Measurements from ENCODE around the gene RIPK4. TPM values are rescaled to one million over a fixed set of nuclear protein-coding genes. Genes with fewer than 3 reads are reported as not detected.
"Not testable (repeated sequence)": the region's sequence is repeated elsewhere in the genome, so short reads cannot be mapped to it uniquely, and the experiment has no call there.

Gene RIPK4
- polyA plus RNA-seq, 3 donors = 1.9 to 9.2 TPM; not detected in 1

DNA sequence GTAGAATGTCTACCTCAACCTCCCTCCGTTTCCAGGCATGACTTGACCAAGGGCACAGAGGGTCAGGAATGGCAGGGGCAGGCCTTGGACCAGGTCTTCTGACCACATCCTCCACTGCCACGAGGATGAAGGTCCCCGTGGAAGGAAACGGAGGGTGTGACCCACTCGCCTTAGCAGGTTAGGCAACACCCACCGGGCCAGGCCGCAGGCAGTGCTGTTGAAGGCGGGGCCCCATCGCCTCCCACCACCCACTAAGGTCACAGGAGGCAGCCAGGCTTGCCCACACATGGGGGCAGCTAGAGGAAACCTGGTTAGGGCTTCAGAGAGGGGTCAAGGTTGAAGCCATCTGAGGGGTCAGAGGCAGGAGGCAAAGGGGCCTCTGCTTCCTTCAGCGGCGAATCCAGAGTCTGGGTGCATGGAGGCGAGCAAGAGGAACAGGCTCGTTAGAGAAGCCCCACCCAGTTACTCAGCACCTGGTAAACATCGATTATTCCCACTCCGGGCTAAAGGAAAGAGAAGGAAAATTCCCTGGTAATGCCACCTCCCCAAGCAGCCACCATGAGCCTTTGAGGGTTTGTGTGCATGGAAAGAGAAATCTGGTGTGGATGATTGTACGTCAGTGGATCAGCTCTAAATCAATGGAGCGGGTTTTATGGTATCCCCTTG, 37.0 kb downstream of the RIPK4 start:
- no peak overlapping the region for H3K27ac ChIP-seq (ENCODE audit: low read depth, low read length)
- 66 to 74% (median 73%) methylated on average over 17 of the region's 17 CpGs for WGBS, 3 donors

DNA sequence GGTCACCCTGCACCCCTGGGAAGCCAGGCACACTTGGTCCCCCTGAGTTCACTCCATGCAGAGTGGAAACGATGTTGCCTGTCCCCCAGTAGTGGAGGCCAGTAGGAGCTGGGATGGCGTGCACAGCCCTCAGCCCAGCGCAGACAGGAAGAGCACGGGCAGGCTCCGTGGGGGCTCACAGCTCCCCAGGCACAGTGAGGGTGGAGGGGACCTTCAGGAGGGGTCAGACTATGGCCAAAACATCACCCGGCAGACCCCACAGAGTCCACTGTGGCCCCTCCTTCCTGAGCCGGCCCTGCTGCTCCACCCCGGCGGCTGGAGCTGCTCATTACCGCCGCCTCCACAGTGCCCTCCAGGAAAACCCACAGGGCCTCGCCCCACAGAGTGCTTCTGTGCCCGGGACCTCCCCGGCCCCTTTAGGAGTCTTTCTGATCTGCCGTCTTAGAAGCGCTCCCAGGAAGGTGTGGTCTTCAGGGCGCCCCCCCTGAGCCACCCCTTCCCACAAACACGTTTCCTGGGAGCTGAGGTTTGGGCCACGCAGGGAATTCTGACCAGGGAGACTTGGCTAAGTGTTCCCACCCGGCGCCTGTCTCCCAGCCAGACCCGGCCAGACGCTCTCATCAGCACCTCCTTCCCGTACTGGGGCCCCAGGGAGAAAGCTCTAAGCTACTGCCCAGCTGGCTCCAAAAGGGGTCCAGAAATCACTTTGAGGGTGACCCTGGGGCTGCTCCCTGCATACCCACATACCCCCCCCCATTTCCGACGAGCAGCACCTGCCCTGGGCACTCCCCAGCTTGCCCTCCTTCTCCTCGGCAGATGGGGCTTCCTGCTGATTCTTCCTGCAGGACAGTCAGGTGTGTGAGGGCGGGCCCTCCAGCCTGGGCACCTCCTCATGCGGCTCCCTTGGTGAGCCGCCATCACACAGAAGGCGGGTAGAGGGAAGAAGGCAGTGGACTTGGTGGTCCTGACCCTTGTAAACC, 38.8 kb downstream of the RIPK4 start:
- no peak overlapping the region for H3K27ac ChIP-seq (ENCODE audit: low read depth, low read length)
- 71 to 85% (median 74%) methylated on average over 31 of the region's 31 CpGs for WGBS, 3 donors

DNA sequence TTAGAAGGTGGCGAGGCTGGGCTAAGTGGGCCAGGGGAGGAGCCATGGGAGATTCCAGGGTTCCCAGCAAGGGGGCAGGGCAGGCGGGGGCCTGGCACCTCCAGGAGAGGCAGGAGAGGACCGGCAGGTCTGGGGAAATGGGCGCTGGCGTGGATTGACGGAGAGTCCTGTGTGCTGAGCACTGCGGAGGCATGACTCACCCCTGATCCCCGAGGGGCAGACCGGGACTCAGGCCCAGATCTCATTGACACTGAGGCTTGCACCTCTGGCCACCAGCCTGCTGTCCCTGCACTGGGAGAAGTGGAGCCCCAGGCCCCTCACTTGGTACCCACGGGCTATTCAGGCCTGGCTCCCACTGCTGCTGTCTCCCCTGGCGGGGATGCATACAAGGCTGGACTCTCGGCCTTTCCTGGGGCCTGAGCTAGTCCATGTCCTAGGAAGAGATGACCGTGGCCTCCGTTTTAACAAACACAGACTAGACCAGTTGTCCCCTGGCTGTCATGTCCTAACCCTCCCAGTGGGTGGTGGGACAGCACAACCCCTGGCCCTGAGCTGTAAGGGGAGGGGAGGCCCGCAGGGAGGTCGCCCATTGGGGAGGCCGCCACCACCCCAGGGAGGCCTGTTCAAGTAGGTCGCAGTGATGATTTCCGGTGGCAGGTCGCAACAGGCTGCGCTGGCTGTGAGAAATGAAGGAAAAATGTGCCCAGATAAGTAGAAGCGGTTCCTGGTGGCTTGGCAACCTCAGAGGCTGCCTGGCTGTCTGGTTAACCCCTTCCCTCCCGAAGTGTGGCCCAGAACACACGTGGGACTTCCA, 39.7 kb downstream of the RIPK4 start:
- H3K27ac ChIP-seq (ENCODE audit: low read depth, low read length) = no peak overlapping the region
- 49 to 56% (median 54%) methylated on average over 24 of the region's 24 CpGs for WGBS, 3 donors

DNA sequence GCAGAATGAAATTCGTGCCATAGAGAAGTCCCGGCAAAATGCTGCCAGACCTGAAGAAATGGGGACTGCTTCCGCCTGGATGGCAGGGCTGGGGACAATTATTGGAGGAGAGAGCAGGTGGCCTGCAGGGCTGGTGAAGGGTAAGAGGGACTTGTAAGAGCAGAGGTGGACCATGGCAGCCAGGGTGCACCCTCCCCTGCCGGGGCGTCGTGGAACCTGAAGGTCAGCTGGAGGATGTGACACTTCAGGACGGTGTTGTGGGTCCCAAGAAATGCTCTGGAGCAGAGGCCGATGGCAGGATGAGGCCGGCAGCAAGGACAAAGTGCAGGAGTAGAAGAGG, 40.3 kb downstream of the RIPK4 start:
- H3K27ac ChIP-seq (ENCODE audit: low read depth, low read length) = no peak overlapping the region
- WGBS, 3 donors = 64 to 79% (median 67%) methylated on average over 9 of the region's 9 CpGs

DNA sequence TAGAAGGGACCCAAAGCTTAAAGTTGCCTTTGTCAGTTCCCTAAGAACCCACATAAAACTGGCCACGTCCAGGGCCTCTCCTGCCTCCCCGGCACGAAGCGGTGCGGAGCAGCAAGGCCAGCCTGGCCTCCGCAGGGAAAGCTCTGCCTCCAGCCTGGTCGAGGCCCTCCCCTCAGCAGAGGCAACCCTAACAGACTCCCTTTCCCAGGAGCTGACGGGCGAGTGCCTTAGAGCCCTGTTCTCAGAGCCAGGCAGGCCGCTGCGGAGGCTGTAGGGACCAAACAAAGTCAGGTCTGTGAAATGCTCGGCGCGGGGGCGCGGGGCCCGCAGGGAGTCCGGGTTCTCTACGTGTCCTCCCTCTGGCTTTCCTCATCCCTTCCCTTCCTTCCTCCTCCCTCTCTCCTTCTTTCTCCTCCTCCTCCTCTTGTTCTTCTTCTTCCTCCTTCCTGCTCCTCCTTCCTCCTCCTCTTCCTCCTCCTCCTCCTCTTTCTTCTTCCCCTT, 40.7 kb downstream of the RIPK4 start:
- WGBS, 3 donors = 28 to 74% (median 30%) methylated on average over 19 of the region's 19 CpGs
- no peak overlapping the region for H3K27ac ChIP-seq (ENCODE audit: low read depth, low read length)

DNA sequence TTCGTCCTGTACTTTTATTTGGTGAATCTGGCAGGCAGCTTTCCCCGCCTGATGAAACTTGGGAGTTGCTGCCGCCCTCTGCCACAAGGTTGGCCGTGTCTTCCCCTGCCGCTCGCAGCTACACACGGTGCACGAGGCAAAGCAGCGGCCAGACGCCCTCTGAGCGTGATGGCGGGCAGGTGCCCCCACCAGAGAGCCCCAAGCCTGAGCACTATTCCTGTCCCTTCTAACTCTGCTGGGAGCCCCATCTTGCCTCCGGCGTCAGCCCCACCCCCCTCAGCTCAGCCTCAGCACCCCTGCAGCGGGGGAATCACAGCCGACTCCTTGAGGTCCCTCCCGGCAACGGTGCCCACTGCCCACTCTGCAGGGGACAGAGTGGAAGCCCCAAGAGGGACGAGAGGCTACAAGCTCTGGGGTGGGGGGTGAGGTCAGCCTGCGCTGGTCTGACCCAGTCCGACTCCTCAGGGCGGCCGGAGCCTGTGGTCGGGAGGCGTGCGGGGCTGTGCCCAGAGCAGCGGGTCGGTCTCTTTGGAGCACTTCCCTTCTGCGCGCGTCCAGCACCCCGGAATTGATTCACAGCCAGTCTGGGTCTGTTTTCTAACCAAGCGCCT, 41.3 kb downstream of the RIPK4 start:
- no peak overlapping the region for H3K27ac ChIP-seq (ENCODE audit: low read depth, low read length)
- WGBS, 3 donors = 20 to 59% (median 23%) methylated on average over 33 of the region's 33 CpGs

DNA sequence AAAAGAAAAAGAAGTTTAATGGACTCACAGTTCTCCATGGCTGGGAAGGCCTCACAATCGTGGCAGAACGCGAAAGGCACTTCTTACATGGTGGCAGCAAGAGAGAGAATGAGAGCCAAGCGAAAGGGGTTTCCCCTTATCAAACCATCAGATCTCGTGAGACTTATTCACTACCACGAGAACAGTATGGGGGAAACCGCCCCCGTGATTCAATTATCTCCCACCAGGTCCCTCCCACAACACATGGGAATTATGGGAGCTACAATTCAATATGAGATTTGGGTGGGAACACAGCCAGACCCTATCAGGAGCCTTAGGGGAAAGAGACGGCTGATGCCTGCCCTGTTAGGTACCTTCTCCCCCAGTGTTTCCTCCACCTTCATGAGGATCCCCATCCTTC, 43.0 kb downstream of the RIPK4 start:
- 73 to 79% (median 77%) methylated on average over 9 of the region's 9 CpGs for WGBS, 3 donors

DNA sequence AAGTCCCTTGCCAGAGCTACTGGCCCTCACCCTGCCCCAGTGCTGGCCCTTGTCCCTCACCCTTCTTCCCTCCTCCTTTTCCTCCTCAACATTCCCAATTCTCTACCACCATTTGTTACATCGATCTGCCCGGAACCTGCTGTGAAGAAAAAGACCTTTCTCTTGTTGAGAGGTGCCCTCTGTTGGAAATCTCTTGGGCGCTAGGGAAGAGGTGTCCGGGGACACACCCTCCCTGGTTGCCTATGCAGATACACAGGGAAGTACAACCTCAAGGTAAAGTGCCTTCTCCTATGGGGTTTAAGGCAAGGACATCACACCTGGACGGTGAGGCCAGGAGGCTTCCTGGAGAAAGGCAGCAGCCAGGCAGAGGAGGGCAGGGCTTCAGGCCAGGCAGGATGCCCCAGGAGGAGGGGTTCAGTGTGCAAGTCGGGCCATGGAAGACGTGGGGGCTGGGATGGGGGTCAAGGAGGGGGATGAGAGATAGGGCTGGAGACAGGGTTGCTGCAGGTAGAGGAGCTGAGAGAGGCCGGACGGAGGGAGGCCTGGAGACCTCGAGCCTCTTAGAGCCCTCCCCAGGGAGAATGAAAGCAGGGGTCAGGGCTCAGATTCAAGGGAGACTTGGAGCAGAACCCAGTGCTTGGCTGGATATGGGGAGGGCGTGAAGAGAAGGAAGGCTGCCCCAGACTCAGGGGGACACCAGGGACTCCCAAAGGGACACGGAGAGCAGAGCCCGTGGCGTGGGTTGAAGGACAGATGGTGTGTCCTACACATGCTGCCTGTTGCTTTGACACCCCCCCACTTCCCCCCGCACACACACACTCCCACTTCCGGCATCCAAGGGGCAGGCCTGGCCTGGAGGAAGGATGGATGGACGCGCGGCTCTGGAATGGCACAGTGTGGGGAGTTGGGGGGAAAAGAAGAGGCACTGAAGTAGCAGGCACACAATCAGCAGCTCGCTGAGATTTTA, 44.5 kb downstream of the RIPK4 start:
- H3K27ac ChIP-seq (ENCODE audit: low read depth, low read length) = no peak overlapping the region
- WGBS, 3 donors = 74 to 88% (median 80%) methylated on average over 20 of the region's 20 CpGs

More for the DNA sequence above, 43.0 kb downstream of the RIPK4 start:
- H3K27ac ChIP-seq (ENCODE audit: low read depth, low read length) = not testable (repeated sequence)

DNA sequence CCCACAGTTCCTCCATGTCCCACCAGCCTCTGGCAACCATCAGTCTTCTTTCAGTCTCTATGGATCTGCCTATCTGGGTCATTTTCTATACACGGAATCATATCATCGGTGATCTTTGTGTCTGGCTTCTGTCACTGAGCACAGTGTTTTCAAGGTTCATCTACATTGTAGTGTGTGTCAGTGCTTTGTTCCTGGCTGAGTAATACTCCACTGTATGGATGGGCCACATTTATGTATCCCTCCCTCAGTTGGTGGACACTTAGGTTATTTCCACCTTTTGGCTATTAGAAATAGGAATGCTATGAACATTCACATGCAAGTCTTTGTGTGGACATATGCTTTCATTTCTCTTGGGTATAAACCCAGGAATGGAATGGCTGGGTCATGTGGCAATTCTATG, 46.6 kb downstream of the RIPK4 start:
- H3K27ac ChIP-seq (ENCODE audit: low read depth, low read length) = no peak overlapping the region
- 71 to 97% (median 94%) methylated on average over 2 of the region's 2 CpGs for WGBS, 3 donors

DNA sequence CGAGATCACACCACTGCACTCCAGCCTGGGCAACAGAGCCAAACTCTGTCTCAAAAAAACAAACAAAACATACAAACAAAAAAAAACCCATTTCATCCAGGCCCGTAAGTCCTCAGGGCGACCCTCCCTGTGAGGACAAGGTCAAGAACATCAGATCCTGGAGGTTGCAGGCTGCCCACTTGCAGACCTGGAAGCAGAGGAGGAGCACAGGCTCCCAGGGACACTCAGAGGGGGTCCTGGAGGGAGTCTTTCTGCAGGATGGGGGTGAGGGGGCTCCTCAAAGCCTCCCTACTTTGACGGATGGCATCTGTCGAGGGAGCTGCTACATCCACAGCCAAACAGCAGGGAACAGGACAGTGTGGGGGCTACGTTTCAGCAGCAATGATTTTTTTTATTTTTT, 47.2 kb downstream of the RIPK4 start:
- 78 to 87% (median 80%) methylated on average over 6 of the region's 6 CpGs for WGBS, 3 donors
- no peak overlapping the region for H3K27ac ChIP-seq (ENCODE audit: low read depth, low read length)

DNA sequence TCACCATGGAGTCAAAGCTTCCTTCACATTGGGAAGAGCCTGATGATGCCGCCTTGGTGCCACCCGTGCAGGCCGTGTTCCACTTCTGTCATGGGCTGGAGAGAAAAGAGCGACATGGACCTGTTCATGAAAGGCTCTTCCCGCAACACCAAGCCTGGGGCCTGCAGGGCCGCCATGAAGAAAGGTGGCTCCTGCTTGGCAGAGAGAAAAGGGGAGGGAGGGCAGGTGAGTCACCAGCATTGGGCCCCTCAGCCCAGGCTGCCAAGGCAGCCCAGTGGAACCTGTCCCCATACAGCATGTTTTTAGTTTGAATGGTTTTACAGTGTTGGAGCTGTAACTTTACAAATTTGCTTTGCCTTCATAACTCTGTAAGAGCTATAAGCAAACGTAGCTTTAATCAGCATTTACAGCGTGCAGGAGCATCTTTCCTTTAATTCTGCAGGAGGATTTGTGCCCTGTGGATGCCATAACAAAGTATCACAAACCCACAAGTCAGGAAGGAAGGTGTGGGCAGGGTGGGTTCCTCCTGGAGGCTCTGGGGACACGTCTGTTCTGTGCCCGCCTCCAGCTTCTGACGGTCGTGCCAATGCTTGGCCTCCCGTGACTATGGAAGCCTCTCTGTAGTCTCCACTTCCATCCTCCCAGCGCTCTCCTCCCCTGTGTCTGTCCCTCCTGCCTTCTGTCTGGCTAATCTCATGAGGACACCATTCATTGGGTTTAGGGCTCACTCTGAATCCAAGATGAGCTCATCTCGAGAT, 49.1 kb downstream of the RIPK4 start:
- 61 to 88% (median 65%) methylated on average over 15 of the region's 15 CpGs for WGBS, 3 donors
- H3K27ac ChIP-seq (ENCODE audit: low read depth, low read length) = no peak overlapping the region

DNA sequence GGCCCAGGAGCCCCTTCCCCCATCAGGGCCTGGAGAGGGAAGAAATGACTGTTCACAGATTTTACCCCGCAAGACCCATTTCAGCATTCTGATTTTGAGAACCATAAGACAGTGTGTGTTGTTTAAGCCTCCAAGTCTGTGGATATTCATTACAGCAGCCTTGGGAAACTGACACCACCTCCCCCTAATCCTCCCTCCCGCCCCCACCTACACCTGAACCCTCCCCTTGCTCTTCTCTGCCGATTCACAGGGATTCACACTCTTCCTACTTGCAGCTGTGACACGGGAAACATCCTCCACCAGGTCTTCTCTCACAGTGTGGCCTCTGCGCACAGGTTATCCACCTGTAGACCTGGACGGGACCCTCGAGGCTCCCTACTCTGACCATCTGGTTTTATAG, 50.1 kb downstream of the RIPK4 start:
- H3K27ac ChIP-seq (ENCODE audit: low read depth, low read length) = no peak overlapping the region
- 79 to 82% (median 79%) methylated on average over 7 of the region's 7 CpGs for WGBS, 3 donors

DNA sequence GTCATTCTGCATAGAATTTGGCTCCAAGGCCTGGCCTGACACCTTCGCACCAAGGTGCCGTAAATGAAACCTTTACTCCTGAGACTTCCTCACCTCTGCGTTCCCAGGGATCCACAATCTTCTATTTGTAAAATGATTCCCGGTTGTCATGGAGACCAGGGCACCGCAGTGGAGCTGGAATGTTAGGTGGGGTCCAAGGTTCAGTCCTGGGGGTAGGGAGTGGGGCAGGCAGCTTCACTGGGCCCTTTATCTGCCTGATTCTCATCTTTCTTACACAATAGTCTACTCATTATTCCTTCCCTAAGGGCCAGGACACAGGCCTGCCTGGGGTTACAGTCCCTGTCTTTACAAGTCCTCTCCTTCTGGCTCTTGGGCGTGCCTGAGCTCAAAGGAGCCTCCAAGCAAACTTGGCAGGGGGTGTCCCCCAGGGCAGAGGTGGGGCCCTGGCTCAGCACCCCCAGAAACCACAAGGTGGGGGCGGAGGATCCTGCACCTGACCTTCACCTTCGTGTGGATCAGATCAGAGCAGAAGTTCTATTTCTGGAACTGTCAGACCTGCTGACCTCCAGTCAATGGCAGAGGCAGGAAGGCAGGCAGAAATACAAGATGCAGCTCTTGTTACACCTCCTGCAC, 51.1 kb downstream of the RIPK4 start:
- 46 to 74% (median 64%) methylated on average over 8 of the region's 8 CpGs for WGBS, 3 donors
- H3K27ac ChIP-seq (ENCODE audit: low read depth, low read length) = no peak overlapping the region

DNA sequence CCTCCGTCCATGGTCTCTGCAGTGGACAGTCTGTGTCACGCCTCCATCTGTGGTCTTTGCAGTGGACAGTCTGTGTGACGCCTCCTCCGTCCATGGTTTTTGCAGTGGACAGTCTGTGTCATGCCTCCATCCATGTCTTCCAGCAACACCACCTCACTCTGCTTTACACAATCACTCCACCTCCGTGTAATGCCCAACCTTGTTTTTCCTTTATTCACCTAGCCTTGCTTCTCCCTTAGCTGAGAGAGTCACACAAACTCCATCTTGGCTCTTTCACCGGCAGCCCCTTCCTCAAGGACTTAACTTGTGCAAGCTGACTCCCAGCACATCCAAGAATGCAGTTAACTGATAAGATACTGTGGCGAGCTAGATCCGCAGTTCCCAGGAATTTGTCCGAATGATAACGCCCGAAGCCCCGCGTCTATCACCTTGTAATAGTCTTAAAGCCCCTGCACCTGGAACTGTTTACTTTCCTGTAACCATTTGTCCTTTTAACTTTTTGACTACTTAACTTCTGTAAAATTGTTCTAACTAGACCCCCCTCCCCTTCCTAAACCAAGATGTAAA, 52.5 kb downstream of the RIPK4 start:
- WGBS, 3 donors = 44 to 55% (median 45%) methylated on average over 13 of the region's 13 CpGs
- not testable (repeated sequence) for H3K27ac ChIP-seq (ENCODE audit: low read depth, low read length)

DNA sequence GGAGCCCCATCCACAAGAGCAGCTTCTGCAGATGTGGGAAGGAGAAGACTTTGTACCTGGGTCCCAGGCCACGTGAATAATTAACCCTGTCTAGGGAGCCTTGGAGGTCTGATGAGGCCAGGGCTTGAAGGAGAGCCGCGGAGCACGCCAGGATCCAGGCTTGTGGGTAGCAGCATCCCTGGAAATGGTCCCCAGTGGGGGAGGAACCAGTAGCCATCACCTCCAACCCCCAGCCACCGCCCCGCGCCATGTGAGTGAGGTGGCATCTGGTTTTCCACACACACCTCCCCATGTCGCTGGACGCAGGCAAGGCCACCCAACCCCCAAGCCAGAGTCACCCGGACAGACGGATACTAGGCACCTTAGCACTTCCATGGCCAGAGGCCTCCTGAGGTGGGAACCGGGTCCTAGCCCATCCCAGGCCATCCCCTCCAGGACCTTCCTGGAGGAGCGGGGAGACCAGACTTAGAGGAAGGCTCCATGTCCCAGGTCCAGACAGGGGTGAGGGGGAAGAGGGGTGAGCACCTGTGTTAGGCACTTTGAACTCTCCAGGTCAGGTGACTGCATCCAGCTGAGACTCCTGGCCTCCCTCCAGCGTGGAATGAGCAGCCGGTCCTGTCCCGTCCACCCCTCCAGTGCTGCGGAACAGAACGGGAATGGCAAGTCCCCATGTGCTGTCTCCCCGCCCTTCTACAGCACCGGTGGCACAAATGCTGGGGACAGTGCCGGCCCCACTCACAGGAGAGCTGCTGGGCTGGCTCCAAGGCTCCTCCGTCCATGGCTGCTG, 53.2 kb downstream of the RIPK4 start:
- H3K27ac ChIP-seq (ENCODE audit: low read depth, low read length) = no peak overlapping the region
- WGBS, 3 donors = 43 to 84% (median 79%) methylated on average over 22 of the region's 22 CpGs

Data from adipose tissue (tissue), 3 donors.